LNCaP clone FGC (cell line): Measurements from ENCODE around the gene PIK3R2.
"Not testable (repeated sequence)": the region's sequence is repeated elsewhere in the genome, so short reads cannot be mapped to it uniquely, and the experiment has no call there.

Source experiments
- DNase-seq: peaks from one replicate; pipeline ENCODE4 v3.0.0-alpha.2; 2011; ENCODE audit warnings: low read depth
- H3K4me3 ChIP-seq: 2 replicates; pipeline ENCODE4 v1.5.1; 2011; ENCODE audit warnings: mild to moderate bottlenecking, low read depth, low read length, control low read depth
- CTCF ChIP-seq: IDR thresholded peaks from 2 replicates; pipeline ENCODE4 v1.5.1; 2012; ENCODE audit warnings: mild to moderate bottlenecking; ENCODE audit not compliant: control insufficient read depth, insufficient read depth; ENCODE audit errors: extremely low read depth

PIK3R2 gene

DNA sequence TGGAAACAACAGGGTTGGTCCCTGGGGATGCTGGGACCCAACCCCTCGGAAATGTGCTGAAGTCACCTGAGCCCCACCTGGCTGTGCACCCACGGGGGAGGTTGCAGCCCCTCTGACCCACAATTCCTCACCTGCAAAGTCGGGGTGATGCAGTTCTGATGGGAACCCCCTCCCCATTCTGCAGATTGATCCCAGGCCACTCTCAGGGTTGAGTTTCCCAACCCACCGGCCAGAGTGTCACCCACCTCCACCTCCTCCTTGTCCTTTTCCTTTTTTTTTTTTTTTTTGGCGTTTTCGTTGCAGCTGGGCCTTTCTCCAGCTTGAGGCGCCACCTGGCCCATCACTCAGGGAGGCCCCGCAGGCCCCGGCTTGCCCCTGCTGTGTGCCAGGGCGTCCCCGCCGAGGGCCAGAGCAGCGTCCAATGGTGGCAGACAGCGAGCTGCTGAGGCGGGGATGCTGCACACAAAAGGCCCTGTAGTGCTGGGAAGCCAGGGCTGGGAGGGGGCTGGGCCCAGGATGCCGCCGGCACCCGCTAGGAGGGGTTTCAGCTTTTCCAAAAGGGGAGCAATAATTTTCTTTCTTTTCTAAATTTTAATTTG is 4.6 kb downstream of the PIK3R2 start:
- no peak overlapping the region for H3K4me3 ChIP-seq
- TF ChIP-seq CTCF: no peak
- no peak for DNase-seq

- TF ChIP-seq CTCF: no peak
- DNase-seq: no peak
- H3K4me3 ChIP-seq: no peak overlapping the region
Observed at GRCh38 chr19:18158467-18158866, 5.5 kb downstream of the PIK3R2 start.

DNA sequence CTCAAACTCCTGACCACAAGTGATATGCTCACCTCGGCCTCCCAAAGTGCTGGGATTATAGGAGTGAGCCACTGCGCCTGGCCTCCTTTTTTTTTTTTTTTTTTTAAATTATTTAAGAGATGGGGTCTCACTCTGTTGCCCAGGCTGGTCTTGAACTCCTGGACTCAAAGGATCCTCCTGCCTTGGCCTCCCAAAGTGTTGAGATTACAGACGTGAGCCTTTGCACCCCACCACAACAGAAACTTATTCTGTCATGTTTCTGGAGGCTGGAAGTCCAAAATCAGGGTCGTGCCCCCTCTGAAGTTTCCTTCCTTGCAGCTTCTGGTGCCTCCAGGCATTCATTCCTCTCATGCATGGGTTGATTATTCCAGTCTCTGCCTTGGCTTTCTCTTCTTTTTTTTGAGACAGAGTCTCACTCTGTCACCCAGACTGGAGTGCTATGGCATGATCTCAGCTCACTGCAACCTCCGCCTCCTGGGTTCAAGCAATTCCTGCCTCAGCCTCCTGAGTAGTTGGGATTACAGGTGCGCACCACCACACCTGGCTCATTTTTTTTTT is 6.2 kb downstream of the PIK3R2 start:
- not testable (repeated sequence) for DNase-seq, H3K4me3 ChIP-seq

GRCh38 chr19:18159810-18160209 is 6.8 kb downstream of the PIK3R2 start:
- no peak for DNase-seq
- TF ChIP-seq CTCF: no peak
- H3K4me3 ChIP-seq: no peak overlapping the region

- peak overlapping the region; percentile 48 for H3K4me3 ChIP-seq
- no peak for DNase-seq
- TF ChIP-seq CTCF: no peak
Observed at GRCh38 chr19:18160493-18160970, 7.6 kb downstream of the PIK3R2 start.

- peak overlapping the region; percentile 48 for H3K4me3 ChIP-seq
- peak; percentile 99 for TF ChIP-seq CTCF
- DNase-seq: no peak
Observed at GRCh38 chr19:18160971-18161635, 8.1 kb downstream of the PIK3R2 start.

DNA sequence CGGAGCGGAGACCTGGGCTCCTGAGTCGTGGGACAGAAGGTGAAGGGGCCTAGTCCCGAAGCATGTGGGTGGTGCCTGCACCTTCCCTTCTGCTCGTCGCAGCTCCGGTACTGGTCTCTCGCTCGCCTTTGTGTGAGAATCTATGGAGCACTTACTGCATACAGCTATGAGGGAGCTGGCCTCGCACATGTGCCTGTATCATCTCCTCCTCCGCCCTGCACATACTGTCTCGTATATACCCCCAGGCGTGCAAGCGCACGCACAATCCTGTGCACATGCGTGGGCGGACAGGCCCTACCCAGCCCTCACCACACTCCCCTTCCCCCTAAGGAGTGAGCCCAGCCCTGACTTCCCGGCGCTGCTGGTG is 8.7 kb downstream of the PIK3R2 start:
- H3K4me3 ChIP-seq: no peak overlapping the region
- TF ChIP-seq CTCF: no peak
- no peak for DNase-seq
